B cell (primary cell): ENCODE measurements around the gene WNT9A. TPM values are rescaled to one million over a fixed set of nuclear protein-coding genes. Genes with fewer than 3 reads are reported as not detected.

Experiments used
- ATAC-seq: fragments of 200-7000 bp; cut with Tn5 transposase; one replicate; pipeline ENCODE4 v1.10.0; 2021; ENCODE audit warnings: low read depth, mild to moderate bottlenecking, moderate number of reproducible peaks, moderate library complexity
- CTCF ChIA-PET: fragments of 350-600 bp; sonication (Branson Sonifier 250); formaldehyde crosslinking; loops from one replicate; lab custom pipeline; 2021; ENCODE audit warnings: antibody characterized with exemption, inconsistent platforms; lab: Charles Lee
- POLR2A ChIA-PET: fragments of 350-600 bp; sonication (Branson Sonifier 250); formaldehyde crosslinking; loops from one replicate; lab custom pipeline; 2021; ENCODE audit warnings: antibody characterized with exemption; lab: Charles Lee
- DNase-seq: peaks from one replicate; pipeline ENCODE4 v3.0.0; 2013
- H2AFZ ChIP-seq: 2 replicates; pipeline ENCODE4 v1.6.1; 2012; ENCODE audit warnings: mild to moderate bottlenecking, low read depth, low read length; ENCODE audit not compliant: insufficient read depth, poor library complexity, severe bottlenecking
- H3K27ac ChIP-seq, 2 donors: 1 replicate in 1 of 2; 2 replicates in 1 of 2; pipeline ENCODE4 v1.5.1; 2012 to 2013; ENCODE audit warnings: low read length in 2 of 2, mild to moderate bottlenecking in 2 of 2, moderate library complexity in 1 of 2
- H3K27me3 ChIP-seq, 4 experiments: fragments of 200-600 bp in 1 of 4; sonication (generic) in 1 of 4; replicated peaks in 1 of 4; 1 replicate in 2 of 4; 2 replicates in 2 of 4; pipeline versions ENCODE4 v1.6.1 to v1.7.0; 2013 to 2016; ENCODE audit warnings: low read length in 3 of 4, mild to moderate bottlenecking in 2 of 4, mixed read lengths in 1 of 4, moderate library complexity in 1 of 4; ENCODE audit not compliant: insufficient read depth in 4 of 4, control insufficient read depth in 3 of 4; ENCODE audit errors: control extremely low read depth in 1 of 4
- H3K36me3 ChIP-seq, 2 experiments: replicated peaks in 1 of 2; 1 replicate in 1 of 2; 2 replicates in 1 of 2; pipeline versions ENCODE4 v1.6.1 to v1.7.1; 2013; ENCODE audit warnings: low read length in 1 of 2; ENCODE audit not compliant: insufficient read depth in 2 of 2, control insufficient read depth in 1 of 2; ENCODE audit errors: control extremely low read depth in 1 of 2, extremely low read depth in 1 of 2
- H3K4me1 ChIP-seq, 2 donors: fragments of 200-600 bp in 1 of 2; sonication (generic) in 1 of 2; 1 replicate in 1 of 2; 2 replicates in 1 of 2; pipeline versions ENCODE4 v1.5.1 to v1.6.1; 2013 to 2017; ENCODE audit warnings: low read length in 2 of 2; ENCODE audit not compliant: control insufficient read depth in 2 of 2, insufficient read depth in 2 of 2
- H3K4me2 ChIP-seq: replicated peaks from 2 replicates; pipeline ENCODE3; 2012; ENCODE audit warnings: mild to moderate bottlenecking, low read depth, low read length; ENCODE audit not compliant: poor library complexity, severe bottlenecking
- H3K4me3 ChIP-seq, 5 experiments: fragments of 200-600 bp in 1 of 5; sonication (generic) in 1 of 5; 1 replicate in 3 of 5; 2 replicates in 2 of 5; pipeline versions ENCODE4 v1.5.1 to v1.7.0; 2011 to 2016; ENCODE audit warnings: low read length in 4 of 5, mild to moderate bottlenecking in 4 of 5, low read depth in 2 of 5, control low read depth in 1 of 5, moderate library complexity in 1 of 5; ENCODE audit not compliant: insufficient read depth in 1 of 5; ENCODE audit errors: control extremely low read depth in 1 of 5, extremely low read depth in 1 of 5
- H3K79me2 ChIP-seq: fragments of 200-600 bp; sonication (generic); one replicate; pipeline ENCODE4 v1.6.0; 2016; ENCODE audit warnings: low read length; ENCODE audit not compliant: control insufficient read depth, insufficient read depth
- H3K9ac ChIP-seq: fragments of 200-600 bp; sonication (generic); 2 replicates; pipeline ENCODE4 v1.6.1; 2017; ENCODE audit warnings: mild to moderate bottlenecking, low read length, moderate library complexity
- H3K9me3 ChIP-seq, 3 donors: one replicate each; pipeline versions ENCODE4 v1.6.1 to v1.7.1; 2013; ENCODE audit warnings: low read length in 2 of 3; ENCODE audit not compliant: control insufficient read depth in 2 of 3, insufficient read depth in 1 of 3; ENCODE audit errors: control extremely low read depth in 1 of 3
- H4K20me1 ChIP-seq: 2 replicates; pipeline ENCODE4 v1.6.0; 2012; ENCODE audit warnings: mild to moderate bottlenecking, low read length; ENCODE audit not compliant: insufficient read depth, control insufficient read depth, poor library complexity, severe bottlenecking
- H3K27ac Mint-ChIP-seq: one replicate; pipeline ENCODE4 v1.8.0; 2021; ENCODE audit warnings: mixed read lengths
- H3K27me3 Mint-ChIP-seq: one replicate; pipeline ENCODE4 v1.8.0; 2021; ENCODE audit warnings: mixed read lengths
- H3K4me1 Mint-ChIP-seq: one replicate; pipeline ENCODE4 v1.8.0; 2021; ENCODE audit warnings: mixed read lengths
- H3K4me3 Mint-ChIP-seq: one replicate; pipeline ENCODE4 v1.8.0; 2021; ENCODE audit warnings: mixed read lengths
- H3K9me3 Mint-ChIP-seq: one replicate; pipeline ENCODE4 v1.8.0; 2022; ENCODE audit warnings: mixed read lengths; ENCODE audit not compliant: insufficient read depth
- CTCF ChIP-seq: fragments of 200-600 bp; IDR thresholded peaks from one replicate; pipeline ENCODE4 v1.8.0; 2022; ENCODE audit warnings: antibody characterized with exemption, mild to moderate bottlenecking
- EZH2 ChIP-seq: IDR thresholded peaks from 2 replicates; pipeline ENCODE4 v1.6.1; 2012; ENCODE audit warnings: borderline replicate concordance, low read depth, mild to moderate bottlenecking, moderate library complexity, low read length; ENCODE audit not compliant: insufficient read depth, poor library complexity, severe bottlenecking
- WGBS: methylation state at CpG from one replicate; pipeline ENCODE4 v1.1.5; 2013; ENCODE audit warnings: missing lambda C conversion rate; ENCODE audit not compliant: insufficient coverage; 5-methylcytosine and 5-hydroxymethylcytosine counted together
- intact Hi-C: fragments of 100-400 bp; cut with micrococcal nuclease; formaldehyde crosslinking; loops from one replicate; pipeline ENCODE4 v1.10.0; 2022
- polyA plus RNA-seq: library from polyadenylated mRNA; depleted of rRNA; stranded (reverse); fragments of >200 nt; gene quantifications from 2 replicates; pipeline ENCODE4 v1.2.3, GENCODE V29; 2012
- total RNA-seq, 2 donors: library from RNA; stranded (reverse); fragments of 120-200 nt in 1 of 2; gene quantifications; 1 replicate in 1 of 2; 2 replicates in 1 of 2; pipeline versions ENCODE4 v1.2.3 to v1.2.4, GENCODE V29; 2013 to 2022

WNT9A gene
- total and polyA plus RNA-seq, 2 donors (not counting 1 experiment from before 2014, with no cell fraction given) = 0.04 TPM; not detected in 1

DNA sequence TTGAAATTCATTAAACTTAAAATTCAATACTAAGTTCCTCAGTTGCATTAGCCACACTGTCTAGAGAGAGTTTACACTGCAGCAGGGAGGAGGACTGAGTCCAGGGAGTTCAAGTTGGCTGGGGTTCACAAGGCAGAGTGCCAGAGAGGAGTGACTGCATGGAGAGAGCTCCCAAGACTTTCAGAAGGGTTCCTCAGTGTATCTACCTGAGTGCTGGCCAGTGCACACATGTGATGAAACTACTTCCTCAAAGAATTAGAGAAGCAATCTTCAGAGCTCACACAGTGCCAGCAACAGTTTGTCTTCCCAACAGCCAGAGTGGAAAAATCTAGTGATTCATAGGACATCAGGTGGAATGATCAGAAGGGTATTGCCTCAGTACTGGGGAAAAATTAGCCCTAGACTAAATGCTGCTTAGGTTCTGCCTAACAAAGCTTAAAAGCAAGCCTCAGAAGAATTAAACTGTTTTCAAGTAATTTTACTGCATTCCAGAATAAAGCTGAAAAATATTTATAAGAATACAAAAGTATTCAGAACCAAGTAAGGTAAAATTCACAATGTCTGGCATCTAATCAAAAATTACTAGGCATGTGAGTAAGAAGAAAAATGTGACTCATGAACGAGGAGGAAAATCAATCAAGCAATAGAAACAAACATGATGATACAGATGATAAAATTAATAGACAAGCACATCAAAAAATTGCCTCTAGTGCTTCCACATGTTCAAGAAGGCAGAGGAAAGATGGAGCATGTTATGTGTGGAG lies 48.6 kb upstream of the WNT9A start:
- Mint-ChIP-seq H3K4me3 (no peak overlapping the region), H3K27ac (no peak overlapping the region), H3K4me1 (no peaks in the 10 kb centered on the region), H3K27me3 (peaks cover 8% of the 10 kb centered on the region), H3K9me3 (peaks cover 15% of the 10 kb centered on the region)
- TF ChIP-seq EZH2 = no peak
- TF ChIP-seq CTCF = no peak
- intact Hi-C loops = no loop called here
- no peak overlapping the region for H3K27ac ChIP-seq
- no peaks in the 10 kb centered on the region for H4K20me1 ChIP-seq
- H3K27me3 ChIP-seq = peaks cover 0 to 4% (median 2%) of the 10 kb centered on the region in 4 experiments
- POLR2A ChIA-PET = no interaction called here
- H3K9me3 ChIP-seq = peaks cover 1 to 28% (median 14%) of the 10 kb centered on the region in 3 donors
- H3K4me2 ChIP-seq = no peak overlapping the region
- ATAC-seq (no peak), DNase-seq (no peak)
- no peak overlapping the region for H2AFZ ChIP-seq
- H3K4me1 ChIP-seq = no peaks in the 10 kb centered on the region
- CTCF ChIA-PET = no interaction called here
- H3K36me3 ChIP-seq = no peaks in the 10 kb centered on the region
- no peak overlapping the region for H3K9ac ChIP-seq
- WGBS = no CpG with 5 or more reads among the region's 1 CpG
- H3K4me3 ChIP-seq = no peak overlapping the region
- H3K79me2 ChIP-seq = no peaks in the 10 kb centered on the region

- no peak for ATAC-seq
- no peak for DNase-seq
- POLR2A ChIA-PET = no interaction called here
- Mint-ChIP-seq H3K27ac (no peak overlapping the region), H3K4me1 (no peaks in the 10 kb centered on the region), H3K4me3 (no peak overlapping the region), H3K27me3 (peaks cover 16% of the 10 kb centered on the region), H3K9me3 (peaks cover 15% of the 10 kb centered on the region)
- intact Hi-C loops = no loop called here
- Histone ChIP-seq H3K27me3 (peaks cover 0 to 4% (median 0%) of the 10 kb centered on the region in 4 experiments), H4K20me1 (no peaks in the 10 kb centered on the region), H3K4me3 (no peak overlapping the region), H3K36me3 (no peaks in the 10 kb centered on the region), H3K79me2 (no peaks in the 10 kb centered on the region), H3K9ac (no peak overlapping the region), H3K9me3 (peaks cover 1 to 28% (median 14%) of the 10 kb centered on the region in 3 donors), H3K4me1 (no peaks in the 10 kb centered on the region), H3K4me2 (no peak overlapping the region), H3K27ac (no peak overlapping the region), H2AFZ (no peak overlapping the region)
- WGBS = 76% methylated on average over 5 of the region's 7 CpGs
- TF ChIP-seq CTCF (no peak), EZH2 (no peak)
- CTCF ChIA-PET = no interaction called here
These were observed 47.0 kb upstream of the WNT9A start for GRCh38 chr1:227994632-227995300.
